Measurements from ENCODE around the gene ANKRD24. TPM values are rescaled to one million over a fixed set of nuclear protein-coding genes. Genes with fewer than 3 reads are reported as not detected.
A peak's percentile ranks its signal among the peaks of the same experiment; 100 is the strongest.

ANKRD24 gene
- total and polyA plus RNA-seq, 2 of the 13 experiments (the other 11 are each of a cell fraction or from before 2014, with no cell fraction given) = 0.13 to 0.24 TPM

GRCh38 chr19:4267101-4267900 lies 84.8 kb downstream of the ANKRD24 start (continued):
- no peak for TF ChIP-seq RARG (CRISPR knock-in tag; IDR thresholded peaks at IDR 0.05; ENCODE audit: low read depth)
- TF ChIP-seq ZNF180 (CRISPR knock-in tag; IDR thresholded peaks at IDR 0.05; ENCODE audit: borderline replicate concordance, low read depth) = no peak
- no peak for TF ChIP-seq ZNF557 (CRISPR knock-in tag; IDR thresholded peaks at IDR 0.05)
- no peak for TF ChIP-seq SETDB1 (CRISPR knock-in tag; IDR thresholded peaks at IDR 0.05; ENCODE audit: borderline replicate concordance)
- no peak for TF ChIP-seq STAT6 (CRISPR knock-in tag; IDR thresholded peaks at IDR 0.05; ENCODE audit: borderline replicate concordance)
- no peak for TF ChIP-seq ZNF691 (CRISPR knock-in tag; IDR thresholded peaks at IDR 0.05; ENCODE audit: borderline replicate concordance, low read depth)
- TF ChIP-seq ZNF512 (CRISPR knock-in tag; IDR thresholded peaks at IDR 0.05) = no peak
- no peak for TF ChIP-seq ZNF354B (CRISPR knock-in tag; IDR thresholded peaks at IDR 0.05)
- no peak for TF ChIP-seq ZNF230 (CRISPR knock-in tag; IDR thresholded peaks at IDR 0.05)
- 0 out of 2 replicates have a peak, but pooled peaks have one; percentile 24 for TF ChIP-seq ELF3 (CRISPR knock-in tag; IDR thresholded peaks at IDR 0.05)
- no peak; the same call in 1 of the 2 replicates for TF ChIP-seq KDM2A (CRISPR knock-in tag; IDR thresholded peaks at IDR 0.05; ENCODE audit: borderline replicate concordance, low read depth)
- TF ChIP-seq KMT2B (CRISPR knock-in tag; IDR thresholded peaks at IDR 0.05) = no peak
- TF ChIP-seq PLRG1 (conservative IDR thresholded peaks at IDR 0.05) = no peak
- peak; percentile 47; the same call in 1 of the 2 replicates for TF ChIP-seq RBFOX2 (IDR thresholded peaks at IDR 0.05; ENCODE audit: low read depth, low read length)
- TF ChIP-seq KDM3A (CRISPR knock-in tag; IDR thresholded peaks at IDR 0.05; ENCODE audit: low read depth) = no peak
- TF ChIP-seq MIER2 (CRISPR knock-in tag; IDR thresholded peaks at IDR 0.05) = no peak
- no peak for TF ChIP-seq SRF (IDR thresholded peaks at IDR 0.05; ENCODE audit: low read depth, low read length)
- no peak for TF ChIP-seq TCF12 (IDR thresholded peaks at IDR 0.05)
- TF ChIP-seq TCF12 (CRISPR knock-in tag; IDR thresholded peaks at IDR 0.05) = no peak
- no peak for TF ChIP-seq ZKSCAN5 (CRISPR knock-in tag; IDR thresholded peaks at IDR 0.05)
- peak; percentile 22 to 64; a peak in 2 of 4 replicates for TF ChIP-seq HMGXB4 (CRISPR knock-in tag; IDR thresholded peaks at IDR 0.05; ENCODE audit: borderline replicate concordance in 1 of 2, low read depth in 1 of 2)
- no peak for TF ChIP-seq ZNF33A (CRISPR knock-in tag; IDR thresholded peaks at IDR 0.05; ENCODE audit: borderline replicate concordance)
- TF ChIP-seq PTBP1 (IDR thresholded peaks at IDR 0.05; ENCODE audit: low read depth, low read length, poor library complexity, severe bottlenecking) = no peak
- TF ChIP-seq MATR3 (CRISPR knock-in tag; IDR thresholded peaks at IDR 0.05) = no peak
